Measurements from ENCODE around the gene RABGAP1L. TPM values are rescaled to one million over a fixed set of nuclear protein-coding genes. Genes with fewer than 3 reads are reported as not detected.
"Not testable (repeated sequence)": the region's sequence is repeated elsewhere in the genome, so short reads cannot be mapped to it uniquely, and the experiment has no call there.

The RABGAP1L gene
- total RNA-seq, 1 donor from 2014 or later, result 17.0 TPM

DNA sequence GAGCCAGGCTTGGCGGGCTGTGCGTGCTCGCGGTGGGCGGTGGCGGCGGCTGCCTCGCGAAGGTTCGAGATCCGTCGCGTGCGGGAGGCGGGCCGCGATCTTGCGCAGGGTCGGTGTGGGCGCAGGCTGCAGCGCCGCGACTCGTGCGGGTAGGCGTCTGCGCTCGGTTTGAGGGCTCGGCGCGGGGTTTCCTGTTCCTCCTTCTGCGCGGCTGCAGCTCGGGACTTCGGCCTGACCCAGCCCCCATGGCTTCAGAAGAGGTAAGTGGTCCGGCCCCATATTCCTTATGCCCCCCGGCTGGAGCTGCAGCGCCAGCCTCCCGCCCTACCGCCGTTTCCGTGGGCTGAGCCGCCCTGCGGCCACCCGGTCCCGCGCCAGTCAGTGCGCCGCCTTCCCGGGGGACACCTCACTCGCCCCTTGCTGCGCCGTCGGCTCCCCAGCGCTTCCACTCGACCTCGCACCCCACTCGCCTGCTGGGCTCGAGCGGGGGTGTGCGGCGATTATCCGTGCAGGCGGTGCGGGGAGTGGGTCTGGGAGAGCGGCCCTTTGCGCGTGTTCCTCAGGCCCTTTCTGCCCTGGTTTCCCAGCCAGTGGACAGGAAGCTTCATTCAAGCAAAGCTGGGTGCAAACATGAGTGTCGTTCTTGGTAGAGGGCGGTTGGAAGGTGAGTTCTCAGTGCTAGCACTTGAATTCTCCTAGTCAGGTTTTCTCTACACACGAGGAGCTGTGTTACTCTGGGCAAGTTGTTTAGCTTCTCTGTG, 840.8 kb downstream of the RABGAP1L start, which contains the start of gene CACYBP:
CACYBP (plus strand) TSS at position 12 of the 761 bp plus-strand sequence; CDS start at position 246, 234 bp downstream.
- DNase-seq (ENCODE audit: low spot score) (peak; percentile 71), ATAC-seq (peak; percentile 26)

DNA sequence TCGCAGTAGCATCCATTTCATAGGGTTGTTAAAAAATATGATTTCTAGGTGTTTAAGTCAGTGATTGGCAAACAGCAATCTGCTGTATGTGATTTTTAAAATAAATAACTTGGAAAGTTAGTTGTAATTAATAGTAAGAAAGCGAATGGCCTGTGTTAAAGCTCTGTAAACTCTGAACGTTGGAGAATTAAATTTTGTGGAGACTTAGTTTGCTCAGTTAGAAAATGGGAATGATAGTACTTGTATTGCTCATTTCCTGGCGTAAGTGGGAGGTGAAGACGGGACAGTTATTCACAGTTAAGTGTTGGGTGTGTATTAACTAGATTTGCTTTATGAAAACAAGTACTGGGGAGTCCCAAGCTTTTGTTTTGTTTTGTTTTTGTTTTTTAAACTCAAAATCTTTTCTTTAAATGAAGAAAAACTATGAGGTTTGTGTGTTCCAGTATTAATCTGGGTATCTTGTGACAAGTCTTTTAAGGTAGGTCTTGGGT, 841.4 kb downstream of the RABGAP1L start:
- ATAC-seq (no peak), DNase-seq (ENCODE audit: low spot score) (no peak)

DNA sequence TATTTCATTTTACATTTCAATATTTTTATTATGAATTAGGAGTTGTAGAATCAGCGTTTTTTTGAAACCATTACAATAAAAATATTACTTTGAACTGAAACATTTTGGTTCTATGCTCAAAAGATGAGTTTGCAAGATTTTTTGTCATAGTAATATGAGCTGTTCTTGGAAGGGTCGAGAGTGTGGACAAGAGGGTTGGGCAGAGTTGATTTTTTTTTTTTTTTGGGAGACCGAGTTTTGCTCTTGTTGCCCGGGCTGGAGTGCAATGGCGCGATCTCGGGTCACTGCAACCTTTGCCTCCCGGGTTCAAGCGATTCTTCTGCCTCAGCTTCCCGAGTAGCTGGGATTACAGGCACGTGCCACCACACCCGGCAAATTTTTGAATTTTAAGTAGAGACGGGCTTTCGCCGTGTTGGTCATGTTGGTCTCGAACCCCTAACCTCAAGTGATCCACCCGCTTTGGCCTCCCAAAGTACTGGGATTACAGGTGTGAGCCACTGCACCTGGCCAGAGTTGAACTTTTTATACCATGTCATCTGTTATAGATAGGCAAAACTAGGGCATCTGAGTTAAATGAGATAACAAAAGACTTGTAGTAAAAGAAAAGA, 843.7 kb downstream of the RABGAP1L start:
- ATAC-seq, result no peak
- DNase-seq (ENCODE audit: low spot score), result no peak

DNA sequence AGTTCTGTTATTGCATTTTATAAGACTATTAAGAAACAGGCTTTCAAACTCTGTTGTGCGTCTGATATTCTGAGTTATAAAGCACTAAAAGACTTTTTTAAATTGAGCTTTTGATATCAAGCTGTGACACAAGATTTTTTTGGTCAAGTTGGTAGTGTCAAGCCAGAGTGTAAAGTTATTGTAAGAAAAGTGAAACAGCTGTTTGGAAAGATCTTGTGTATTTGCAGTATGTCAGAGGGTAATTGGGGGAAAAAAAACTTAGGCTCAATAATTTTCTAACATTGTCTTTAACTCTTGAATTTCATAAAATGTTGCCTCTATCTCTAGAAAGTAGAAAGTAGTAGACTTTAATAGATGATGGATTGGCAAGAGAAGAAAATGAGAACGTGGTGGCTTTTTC, 844.2 kb downstream of the RABGAP1L start:
- ATAC-seq (no peak), DNase-seq (ENCODE audit: low spot score) (no peak)

DNA sequence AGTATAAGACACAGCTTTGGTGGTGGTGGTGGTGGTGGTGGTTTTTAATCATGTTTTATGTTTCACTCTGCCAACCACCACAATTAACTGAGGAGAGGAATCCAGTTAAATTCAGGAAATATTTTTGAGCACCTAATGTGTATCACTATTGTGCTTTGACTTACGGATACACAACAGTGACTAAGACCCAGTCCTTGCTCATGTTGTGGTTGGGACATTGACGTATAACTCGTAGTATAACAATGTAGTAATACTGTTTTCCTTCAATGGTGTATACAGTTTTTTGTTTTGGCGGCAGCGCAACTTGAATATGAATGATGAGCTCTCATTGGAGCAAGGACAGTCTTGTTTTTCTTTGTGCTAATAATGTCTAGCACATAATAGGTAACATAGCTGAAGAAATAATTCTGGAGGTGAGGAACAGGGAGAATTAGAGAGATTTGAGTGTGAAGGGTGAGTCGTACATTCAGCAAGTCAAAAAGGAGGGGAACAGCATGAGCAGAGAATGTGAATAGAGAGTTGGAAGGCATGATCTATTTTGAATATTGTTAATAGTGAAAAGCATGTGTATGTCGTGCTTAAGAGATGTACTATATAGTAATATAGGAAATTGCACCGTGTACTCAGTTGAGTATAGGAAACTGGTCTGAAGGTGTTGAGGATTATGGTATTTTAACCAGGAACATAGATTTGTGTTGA, 845.9 kb downstream of the RABGAP1L start:
- DNase-seq (ENCODE audit: low spot score) (no peak), ATAC-seq (no peak)

DNA sequence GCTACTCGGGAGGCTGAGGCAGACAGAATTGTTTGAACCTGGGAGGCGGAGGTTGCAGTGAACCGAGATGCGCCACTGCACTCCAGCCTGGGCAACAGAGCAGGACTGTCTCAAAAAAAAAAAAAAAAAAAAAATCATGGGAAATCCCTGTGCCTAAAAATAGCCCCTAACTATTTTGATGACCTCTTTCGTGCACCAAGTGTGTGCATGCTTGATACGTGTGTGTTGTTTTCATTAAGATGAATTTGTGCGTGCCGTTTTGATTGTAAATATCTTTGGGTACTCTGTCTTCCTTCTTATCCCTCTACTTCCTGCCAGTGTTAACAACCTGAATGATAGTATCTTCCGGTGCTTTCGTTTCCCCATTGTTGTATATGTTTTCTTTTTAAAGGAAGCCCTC, 850.2 kb downstream of the RABGAP1L start:
- DNase-seq (ENCODE audit: low spot score) (no peak), ATAC-seq (no peak)

DNA sequence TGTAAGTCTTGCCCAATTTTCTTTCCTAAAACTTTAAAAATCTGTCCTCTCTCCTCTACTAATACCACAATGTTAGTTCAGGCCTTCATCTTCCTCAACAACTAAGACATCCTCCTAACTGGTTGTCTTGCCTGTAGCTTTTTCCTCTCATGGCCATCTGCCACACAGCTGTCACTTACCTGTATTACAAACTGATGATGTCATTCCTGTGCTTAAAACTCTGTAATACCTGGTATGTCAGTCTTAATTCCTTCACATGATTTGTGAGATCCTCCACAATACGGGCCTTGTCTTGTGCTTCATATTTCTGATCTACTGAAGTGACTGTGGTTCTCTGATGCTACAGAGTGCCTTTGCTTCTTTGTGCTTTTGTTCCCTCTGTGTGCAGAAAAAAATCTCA, 854.1 kb downstream of the RABGAP1L start:
- ATAC-seq (no peak), DNase-seq (ENCODE audit: low spot score) (no peak)

DNA sequence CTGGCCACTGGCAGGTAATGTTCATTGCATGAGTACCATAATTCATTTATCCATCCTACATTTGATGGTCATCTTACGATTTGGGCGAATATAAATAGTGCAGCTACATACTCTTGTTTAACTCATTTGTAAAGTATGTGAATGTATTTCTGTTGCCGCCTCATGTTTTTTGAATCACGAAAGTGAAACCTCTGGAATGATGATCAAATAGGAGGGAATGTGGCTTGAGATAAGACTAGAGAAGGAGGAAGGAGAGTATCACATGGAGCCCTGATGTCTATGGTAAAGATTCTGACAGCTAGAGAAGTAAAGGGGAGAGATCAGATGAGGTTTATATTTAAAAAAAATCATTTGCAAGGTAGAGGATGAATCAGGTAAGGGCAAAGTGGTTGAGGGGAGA, 855.9 kb downstream of the RABGAP1L start:
- ATAC-seq (no peak), DNase-seq (ENCODE audit: low spot score) (no peak)

DNA sequence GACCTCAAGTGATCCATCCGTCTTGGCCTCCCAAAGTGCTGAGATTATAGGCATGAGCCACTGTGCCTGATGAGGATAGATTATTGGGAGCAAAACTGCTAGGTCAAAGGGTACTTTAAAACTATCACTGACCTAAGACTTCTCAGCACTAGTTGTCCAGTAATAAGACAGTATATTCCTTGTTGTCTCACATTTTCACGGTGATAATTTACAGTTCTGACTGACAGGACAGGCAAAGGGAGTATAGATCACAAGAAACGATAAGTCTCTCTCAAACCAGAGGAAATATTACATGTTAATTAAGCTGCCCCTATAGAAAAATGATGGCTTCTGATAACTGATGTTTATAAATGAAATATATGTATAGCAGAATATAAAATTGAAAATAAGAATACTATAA, 860.2 kb downstream of the RABGAP1L start:
- no peak for ATAC-seq
- DNase-seq (ENCODE audit: low spot score), result no peak

DNA sequence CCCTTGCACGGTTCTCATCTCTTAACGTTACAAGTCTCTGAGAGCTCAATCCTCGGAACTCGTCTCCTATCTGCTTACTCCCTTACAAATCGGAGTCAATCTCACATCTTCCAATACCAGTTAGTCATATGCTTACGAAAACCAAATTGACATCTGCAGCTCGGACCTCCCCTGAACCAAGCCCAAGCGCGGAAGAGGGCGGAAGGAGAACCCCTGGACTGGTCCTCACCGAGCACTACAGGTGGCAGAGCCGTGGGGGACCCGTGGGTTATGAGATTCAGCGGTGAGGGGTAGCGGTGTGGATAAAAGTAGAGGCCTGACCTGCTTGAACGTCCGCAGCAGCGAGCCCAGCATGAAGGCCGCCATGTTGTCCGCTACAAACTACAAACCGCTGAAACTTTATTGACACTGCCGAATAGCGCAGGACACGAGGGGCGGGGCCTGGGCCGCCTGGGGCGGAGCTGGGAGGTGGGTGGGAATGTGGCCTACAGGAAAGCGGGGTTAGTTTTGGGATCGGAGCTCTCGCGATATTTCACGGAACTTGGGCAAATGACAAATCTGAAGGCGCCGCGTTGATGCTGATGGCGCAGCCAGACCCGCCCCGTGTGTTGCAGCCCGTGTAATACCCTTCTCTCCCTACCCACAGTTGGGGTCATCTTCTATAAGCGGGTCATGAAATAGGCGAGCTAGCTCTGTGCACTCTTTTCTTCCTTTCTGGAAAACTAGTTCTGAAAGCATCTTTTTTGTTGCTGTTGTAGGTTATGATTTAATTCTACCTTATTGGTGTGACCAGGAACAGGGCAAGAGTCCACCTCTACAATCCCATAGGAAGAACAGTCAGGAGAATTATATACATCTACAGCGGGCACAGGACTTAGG, 864.0 kb downstream of the RABGAP1L start, which contains the start of gene MRPS14:
MRPS14 (minus strand) TSS at position 383 of the 879 bp plus-strand sequence; CDS start at position 366, 17 bp downstream.
- ATAC-seq, result peak; percentile 99

DNA sequence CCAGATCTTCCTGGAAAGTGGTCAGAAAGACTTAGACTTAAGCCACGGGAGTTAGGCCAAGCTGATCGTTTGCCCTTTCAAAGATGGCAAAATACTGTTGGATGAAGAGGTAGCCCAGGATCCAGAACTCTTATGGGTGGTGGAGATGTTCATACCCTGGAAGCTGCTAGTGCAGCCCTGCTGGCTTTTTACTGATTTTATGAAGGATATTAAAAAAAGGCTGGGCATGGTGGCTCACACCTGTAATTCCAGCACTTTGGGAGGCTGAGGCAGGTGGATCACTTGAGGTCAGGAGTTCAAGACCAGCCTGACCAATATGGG, 864.6 kb downstream of the RABGAP1L start:
- not testable (repeated sequence) for ATAC-seq; DNase-seq (ENCODE audit: low spot score)

More for the DNA sequence above, 864.0 kb downstream of the RABGAP1L start, which contains the start of gene MRPS14:
- peak; percentile 98 for DNase-seq (ENCODE audit: low spot score)

DNA sequence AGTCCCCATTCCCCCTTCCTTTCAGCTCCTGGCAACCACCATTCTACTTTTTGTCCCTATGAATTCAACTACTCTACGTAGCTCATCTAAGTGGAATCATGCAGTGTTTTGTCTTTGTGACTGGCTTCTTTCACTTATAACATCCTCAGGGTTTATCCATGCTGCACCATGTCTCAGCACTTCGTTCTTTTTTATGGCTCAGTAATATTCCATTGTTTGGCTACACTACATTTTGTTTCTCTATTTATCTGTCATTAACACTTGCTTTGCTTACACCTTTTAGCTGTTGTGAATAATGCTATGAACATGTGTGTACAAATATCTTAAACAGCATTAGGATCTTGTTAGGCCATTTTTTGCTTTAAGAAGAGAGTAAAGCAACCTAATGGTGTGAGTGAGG, 865.5 kb downstream of the RABGAP1L start:
- ATAC-seq (no peak), DNase-seq (ENCODE audit: low spot score) (no peak)

DNA sequence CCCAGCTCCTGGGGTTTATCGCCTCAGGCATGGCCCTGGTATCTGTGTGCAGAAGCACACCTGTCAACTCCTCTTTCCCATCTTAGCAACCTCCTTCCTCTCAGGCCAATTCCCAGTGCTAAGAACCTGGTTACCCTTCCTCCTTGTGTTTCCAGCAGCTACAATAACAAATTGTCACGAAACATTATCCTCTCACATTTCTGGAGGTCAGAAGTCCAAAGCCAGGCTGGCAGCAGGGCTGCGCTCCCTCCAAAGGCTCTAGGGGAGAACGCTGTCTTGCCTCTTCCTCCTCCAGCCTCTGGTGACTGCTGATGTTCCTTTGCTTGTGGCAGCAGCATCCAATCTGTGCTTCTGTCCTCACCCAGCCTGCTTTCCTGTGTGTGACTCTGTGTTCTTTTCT, 874.6 kb downstream of the RABGAP1L start:
- no peak for DNase-seq (ENCODE audit: low spot score)
- ATAC-seq, result no peak

DNA sequence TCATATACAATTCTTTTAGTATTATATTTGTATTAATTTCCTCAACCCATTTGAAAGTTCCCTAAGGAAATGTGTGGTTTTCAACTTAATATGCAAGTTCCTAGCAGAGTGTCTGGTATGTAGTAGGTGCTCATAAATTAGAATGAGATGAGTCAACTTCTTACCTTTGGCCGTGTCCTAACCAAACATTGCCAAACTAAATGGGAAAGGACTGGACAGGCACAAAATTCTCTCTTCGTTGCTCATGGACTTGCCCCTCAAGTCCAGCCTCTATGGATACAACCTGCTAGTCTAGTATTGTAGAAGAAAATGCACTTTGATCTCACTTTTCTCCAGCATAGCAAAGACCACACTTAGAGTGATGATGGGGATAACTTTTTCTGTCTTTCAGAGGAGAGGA, 875.5 kb downstream of the RABGAP1L start:
- ATAC-seq (no peak), DNase-seq (ENCODE audit: low spot score) (no peak)

DNA sequence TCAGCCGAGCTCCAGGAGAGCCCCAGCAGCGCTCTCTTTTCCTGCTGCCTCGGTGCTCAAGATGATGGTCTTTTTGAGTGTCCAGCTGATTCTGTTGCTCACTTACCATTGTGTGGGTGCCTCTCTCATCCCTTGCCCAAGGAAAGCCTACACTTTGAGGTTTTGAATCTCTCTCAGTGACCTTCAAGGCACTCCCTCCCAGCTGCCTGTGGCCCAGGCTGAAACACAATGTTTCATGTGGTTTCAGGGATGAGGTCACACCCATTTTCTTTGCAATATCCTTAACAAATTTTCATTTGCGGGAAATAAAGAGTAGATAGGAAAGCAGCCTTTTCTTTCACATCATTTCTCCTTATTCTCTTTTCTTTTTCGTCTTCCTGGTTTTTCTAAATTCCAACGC, 876.5 kb downstream of the RABGAP1L start:
- no peak for ATAC-seq

DNA sequence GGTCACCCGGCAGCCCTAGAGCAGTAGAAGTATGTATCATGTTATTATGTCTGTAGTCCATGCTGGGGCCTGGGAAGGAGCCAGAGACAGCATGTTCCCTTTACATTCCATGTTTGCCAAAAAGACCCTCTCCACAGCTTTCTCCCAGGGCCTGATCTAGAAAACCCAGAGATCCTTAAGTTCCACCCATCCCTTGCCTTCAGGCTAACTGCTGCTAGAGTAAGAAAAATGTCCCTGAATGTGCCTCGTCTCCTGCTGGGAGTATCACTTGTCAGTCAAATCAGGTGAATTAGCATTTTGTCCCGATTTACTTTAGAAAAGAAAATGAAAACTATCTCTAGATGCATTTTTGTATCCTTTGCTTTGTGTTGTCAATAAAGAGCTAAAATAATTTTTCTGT, 877.2 kb downstream of the RABGAP1L start:
- no peak for ATAC-seq
- DNase-seq (ENCODE audit: low spot score), result no peak

More for the DNA sequence above, 876.5 kb downstream of the RABGAP1L start:
- no peak for DNase-seq (ENCODE audit: low spot score)

DNA sequence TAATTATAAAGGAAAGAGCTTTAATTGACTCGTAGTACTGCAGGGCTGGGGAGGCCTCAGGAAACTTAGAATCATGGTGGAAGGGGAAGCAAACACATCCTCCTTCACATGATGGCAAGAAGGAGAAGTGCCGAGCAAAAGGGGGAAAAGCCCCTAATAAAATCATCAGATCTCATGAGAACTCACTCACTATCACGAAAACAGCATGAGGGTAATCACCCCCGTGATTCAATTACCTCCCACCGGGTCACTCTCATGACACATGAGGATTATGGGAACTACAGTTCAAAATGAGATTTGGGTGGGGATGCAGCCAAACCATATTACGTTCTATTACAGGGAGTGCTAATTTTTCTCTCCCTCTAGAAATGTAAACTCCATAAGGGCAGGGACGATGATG, 878.1 kb downstream of the RABGAP1L start:
- ATAC-seq, result no peak
- no peak for DNase-seq (ENCODE audit: low spot score)

DNA sequence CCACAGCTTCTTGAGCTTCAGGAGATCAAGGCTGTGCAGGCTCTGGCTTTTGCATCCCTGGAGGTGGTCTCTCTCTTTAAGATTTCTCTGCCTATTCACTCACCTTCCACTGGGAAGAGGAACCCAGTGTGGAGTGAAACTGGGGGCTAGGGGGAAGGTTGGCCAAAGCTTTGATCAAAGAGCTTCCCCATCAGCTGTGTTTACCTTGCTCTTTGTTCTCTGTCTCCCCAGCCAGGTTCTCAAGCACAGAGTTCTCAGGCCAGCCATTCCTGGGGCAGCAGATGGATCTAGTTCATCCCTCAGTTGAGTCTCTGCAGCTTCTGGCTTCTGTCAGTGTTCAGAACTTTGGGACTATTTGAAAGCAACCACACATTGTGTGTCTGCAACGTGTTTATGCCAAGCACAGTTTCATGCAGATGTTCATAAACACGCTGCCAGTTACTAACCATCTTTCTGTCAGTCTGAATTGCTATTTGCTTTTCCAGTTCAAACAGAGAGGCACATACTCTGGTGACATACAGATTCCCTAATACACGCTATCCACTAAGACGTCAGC, 881.1 kb downstream of the RABGAP1L start:
- no peak for DNase-seq (ENCODE audit: low spot score)

DNA sequence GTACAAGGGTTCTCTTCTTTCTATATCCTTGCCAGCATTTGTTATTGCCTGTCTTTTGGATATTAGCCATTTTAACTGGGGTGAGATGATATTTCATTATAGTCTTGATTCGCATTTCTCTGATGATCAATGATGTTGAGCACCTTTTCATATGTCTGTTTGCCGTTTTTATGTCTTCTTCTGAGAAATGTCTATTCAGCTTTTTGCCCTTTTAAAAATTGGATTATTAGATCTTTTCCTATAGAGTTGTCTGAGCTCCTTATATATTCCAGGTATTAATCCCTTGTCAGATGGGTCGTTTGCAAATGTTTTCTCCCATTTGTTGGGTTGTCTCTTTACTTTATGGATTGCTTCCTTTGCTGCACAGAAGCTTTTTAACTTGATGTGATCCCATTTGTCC, 883.3 kb downstream of the RABGAP1L start:
- ATAC-seq (no peak), DNase-seq (ENCODE audit: low spot score) (no peak)

More for the DNA sequence above, 881.1 kb downstream of the RABGAP1L start:
- ATAC-seq, result no peak

DNA sequence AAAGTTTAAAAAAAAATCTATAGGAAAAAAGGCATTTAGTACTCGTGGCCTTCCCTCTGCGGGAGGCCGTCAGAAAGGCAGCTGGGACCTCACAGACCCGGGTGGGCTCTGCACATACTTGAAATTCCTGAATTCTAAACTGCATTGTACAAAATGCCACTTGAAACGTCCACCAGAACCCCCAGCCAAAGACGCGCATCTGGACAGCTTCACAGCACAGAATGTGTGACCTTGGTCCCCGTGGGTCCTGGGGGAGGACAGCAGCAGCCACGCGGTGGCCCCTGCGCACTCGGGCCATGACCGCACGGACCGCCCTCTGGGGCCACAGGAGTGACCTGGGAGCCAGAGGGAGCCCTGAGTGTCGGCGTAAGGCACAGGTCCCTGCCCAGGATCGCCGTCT, 884.5 kb downstream of the RABGAP1L start:
- ATAC-seq (peak; percentile 37), DNase-seq (ENCODE audit: low spot score) (no peak)
